GM19328 (cell line): ENCODE measurements around the gene VSTM5.
"Not testable (repeated sequence)": the region's sequence is repeated elsewhere in the genome, so short reads cannot be mapped to it uniquely, and the experiment has no call there.

Experiments
- ATAC-seq: cut with Tn5 transposase; IDR thresholded peaks from one replicate; pipeline ENCODE4 v1.9.1; 2021; ENCODE audit warnings: mild to moderate bottlenecking, moderate library complexity; ENCODE audit not compliant: unreplicated experiment

VSTM5 gene, protein sequence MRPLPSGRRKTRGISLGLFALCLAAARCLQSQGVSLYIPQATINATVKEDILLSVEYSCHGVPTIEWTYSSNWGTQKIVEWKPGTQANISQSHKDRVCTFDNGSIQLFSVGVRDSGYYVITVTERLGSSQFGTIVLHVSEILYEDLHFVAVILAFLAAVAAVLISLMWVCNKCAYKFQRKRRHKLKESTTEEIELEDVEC

DNA sequence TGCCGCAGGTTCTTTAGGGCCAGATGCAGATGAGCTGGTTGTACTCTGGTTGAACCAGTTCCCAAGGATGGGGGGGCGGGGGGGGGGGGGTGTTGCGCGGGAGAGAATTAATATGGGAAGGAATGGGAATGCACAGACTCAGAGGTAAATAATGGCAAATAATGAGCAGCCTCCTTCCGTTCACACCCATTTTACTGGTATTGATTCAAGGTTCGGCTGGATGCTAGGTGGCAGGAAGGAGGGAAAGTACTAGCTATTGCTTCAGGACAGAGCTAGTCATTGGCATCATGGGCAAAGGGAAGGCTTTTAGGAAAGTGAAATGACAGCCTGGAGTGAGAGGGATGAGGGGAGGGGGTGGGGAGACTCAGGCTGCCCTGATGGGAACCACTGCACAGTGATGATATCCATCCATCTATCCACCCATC is at the start of gene VSTM5:
Gene VSTM5, minus strand, starts transcription at position 25 of the 425 bp plus-strand sequence. CDS start 116 bp downstream, outside the sequence.
- no peak for ATAC-seq

DNA sequence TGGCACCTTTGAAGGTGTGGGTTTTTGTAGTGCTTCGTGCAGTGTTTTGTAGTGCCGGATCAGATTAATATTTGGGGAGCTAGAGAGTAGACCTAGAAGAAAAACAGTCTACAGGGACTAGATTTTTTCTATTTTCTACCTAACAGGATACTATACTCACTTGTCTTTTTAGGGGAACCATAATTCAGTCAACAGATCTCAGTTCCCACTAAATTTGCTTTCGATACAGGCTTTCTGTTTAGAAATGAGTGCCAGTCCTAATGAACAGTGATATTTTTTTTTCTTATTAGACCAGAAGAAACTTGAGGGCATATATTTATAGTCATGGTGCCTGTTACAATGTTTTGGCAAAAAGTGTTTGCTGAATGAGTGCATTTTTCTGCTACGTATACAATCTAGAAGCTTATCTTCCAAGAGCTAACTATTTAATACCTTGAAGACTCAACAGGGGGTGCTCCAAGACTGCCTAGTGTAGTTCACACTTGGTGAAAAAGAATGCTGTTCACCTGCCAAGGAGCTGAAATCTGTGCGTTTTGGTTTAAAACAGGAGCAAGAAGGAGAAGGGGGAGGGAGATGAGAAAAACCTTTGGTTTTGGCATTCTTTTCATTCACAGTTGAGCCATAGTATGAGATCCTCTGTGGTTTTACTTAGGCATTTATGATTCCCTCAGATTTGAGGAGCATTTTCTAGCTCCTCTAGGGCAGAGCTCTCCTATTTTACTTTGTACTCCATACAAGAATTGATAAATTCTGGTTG is 44.9 kb upstream of the VSTM5 start:
- no peak for ATAC-seq

GRCh38 chr11:93890391-93891051 is 40.1 kb upstream of the VSTM5 start:
- no peak for ATAC-seq

- ATAC-seq: no peak
Observed at GRCh38 chr11:93887111-93887510, 36.7 kb upstream of the VSTM5 start.

DNA sequence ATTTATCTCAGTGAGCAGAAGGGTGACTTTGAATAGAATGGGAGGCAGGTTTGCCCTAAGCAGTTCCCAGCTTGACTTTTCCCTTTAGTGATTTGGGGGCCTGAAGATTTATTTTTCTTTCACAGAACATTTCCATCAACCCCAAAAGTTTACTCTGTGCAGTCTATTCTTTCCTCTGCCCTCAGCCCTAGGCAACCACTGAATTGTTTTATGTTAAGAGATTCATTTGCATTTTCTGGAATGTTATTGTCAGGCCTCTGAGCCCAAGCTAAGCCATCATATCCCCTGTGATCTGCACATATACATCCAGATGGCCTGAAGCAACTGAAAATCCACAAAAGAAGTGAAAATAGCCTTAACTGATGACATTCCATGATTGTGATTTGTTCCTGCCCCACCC is 28.7 kb upstream of the VSTM5 start:
- not testable (repeated sequence) for ATAC-seq

- no peak for ATAC-seq
Observed at GRCh38 chr11:93875637-93876036, 25.2 kb upstream of the VSTM5 start.

DNA sequence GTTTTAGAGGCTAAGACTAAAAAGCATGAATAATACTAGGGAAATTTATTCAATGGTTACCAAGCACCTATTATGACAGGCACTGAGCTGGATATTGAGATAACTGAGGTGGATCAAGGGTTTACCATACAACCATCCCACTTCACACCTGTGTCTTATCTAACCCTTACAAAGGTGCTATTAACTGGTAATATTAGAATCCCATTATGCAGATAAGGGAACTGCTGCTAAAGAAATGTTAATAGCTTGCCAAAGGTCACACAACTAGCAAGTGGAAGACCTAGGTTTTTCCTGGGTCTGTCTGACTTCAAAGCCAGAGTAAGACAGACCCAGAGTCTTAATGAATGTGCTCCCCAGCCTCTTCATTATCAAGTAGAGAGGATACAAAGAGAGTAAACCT is 21.1 kb upstream of the VSTM5 start:
- ATAC-seq: no peak

DNA sequence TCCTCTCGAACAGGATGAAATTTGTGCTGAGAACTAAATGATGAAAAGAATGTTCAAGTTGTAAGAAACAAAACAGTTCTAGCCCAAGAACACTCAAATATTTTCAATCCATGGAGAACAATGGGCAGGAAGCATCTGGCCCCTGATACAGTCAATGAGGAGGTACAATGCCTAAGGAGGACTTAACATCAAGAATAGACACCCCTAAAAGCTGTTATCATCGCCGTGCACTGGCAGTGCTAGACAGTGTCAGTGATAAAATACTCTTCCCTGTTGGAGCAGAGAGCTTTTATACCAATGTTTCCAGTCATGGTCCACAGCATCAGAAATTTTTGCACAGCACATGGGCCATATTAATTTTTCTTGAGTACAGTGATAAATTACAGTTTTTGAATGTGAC is 20.2 kb upstream of the VSTM5 start:
- ATAC-seq: no peak

- ATAC-seq: no peak
Observed at GRCh38 chr11:93869830-93870229, 19.4 kb upstream of the VSTM5 start.

DNA sequence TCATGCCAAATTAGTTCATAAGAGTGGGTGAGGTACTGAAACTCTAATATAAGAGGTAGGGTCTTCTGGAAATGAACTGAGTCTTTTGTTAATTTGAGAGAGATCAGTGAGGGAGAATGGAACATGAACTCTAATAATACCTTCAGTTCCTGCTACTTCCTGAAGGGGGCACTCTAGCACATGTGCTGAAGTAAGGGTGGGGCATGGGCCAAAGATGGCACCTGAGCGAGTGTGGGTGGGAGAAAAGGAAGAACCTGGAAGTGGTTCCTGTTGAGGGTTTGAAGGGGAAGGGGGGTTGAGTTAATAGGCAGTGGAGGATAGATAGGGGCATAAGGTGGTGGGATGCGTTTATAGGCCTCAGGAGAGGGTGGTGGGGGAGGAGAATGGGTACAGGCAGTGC is 18.0 kb upstream of the VSTM5 start:
- not testable (repeated sequence) for ATAC-seq

DNA sequence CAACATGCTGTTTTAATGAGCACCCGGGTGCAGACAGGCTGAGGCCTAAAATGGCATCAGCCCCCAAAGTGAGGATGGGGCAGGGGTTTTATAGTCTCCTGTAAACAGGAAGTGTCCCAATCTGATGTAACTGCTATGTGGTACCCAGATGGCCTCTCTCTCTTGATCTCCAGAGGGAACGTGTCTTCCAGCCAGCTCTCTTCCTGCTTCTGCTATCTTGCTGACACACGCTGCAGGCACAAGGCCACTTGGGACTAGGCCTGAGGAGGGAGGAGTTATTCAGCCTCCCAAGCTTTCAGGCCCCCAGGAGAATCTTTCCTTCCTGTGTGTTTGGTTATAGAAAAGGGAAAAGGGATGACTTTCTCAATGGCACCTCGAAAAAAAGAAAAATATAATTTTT is 11.4 kb upstream of the VSTM5 start:
- ATAC-seq: no peak

GRCh38 chr11:93858121-93858775 is 7.8 kb upstream of the VSTM5 start:
- no peak for ATAC-seq

DNA sequence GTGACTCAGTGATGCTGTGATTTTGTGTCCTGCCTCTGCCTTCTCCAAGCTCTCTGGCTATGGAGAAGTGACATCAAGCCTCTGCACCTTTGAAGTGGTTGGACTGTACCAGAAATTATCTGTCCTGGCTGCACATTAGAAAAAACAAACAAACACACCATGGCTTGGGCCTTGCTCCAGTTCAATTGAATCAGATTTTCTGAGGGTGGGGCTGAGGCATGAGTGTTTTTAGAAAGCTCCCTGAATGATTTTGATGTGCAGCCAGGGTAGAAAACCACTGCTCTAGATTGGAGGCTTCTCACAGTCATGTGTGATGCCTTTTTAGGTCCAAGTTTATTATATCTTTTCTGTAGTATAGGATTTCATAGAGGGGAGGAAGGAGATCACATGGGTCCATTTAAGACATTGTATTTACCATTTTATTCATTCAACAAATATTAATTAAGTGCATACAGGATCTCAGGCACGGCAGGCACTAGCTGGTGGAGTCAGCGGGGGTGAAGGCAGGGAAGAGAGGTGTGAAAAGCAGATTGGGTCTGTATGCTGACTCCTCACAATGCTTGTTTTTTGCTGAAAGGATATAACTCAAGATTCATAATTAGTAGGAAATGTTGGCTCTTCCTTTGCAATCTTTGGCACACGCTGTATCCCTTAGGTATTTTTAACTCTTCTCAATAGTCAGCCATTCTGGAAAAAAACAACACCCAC is 7.1 kb upstream of the VSTM5 start:
- ATAC-seq: no peak

- no peak for ATAC-seq
Observed at GRCh38 chr11:93852242-93852641, 1.8 kb upstream of the VSTM5 start.

DNA sequence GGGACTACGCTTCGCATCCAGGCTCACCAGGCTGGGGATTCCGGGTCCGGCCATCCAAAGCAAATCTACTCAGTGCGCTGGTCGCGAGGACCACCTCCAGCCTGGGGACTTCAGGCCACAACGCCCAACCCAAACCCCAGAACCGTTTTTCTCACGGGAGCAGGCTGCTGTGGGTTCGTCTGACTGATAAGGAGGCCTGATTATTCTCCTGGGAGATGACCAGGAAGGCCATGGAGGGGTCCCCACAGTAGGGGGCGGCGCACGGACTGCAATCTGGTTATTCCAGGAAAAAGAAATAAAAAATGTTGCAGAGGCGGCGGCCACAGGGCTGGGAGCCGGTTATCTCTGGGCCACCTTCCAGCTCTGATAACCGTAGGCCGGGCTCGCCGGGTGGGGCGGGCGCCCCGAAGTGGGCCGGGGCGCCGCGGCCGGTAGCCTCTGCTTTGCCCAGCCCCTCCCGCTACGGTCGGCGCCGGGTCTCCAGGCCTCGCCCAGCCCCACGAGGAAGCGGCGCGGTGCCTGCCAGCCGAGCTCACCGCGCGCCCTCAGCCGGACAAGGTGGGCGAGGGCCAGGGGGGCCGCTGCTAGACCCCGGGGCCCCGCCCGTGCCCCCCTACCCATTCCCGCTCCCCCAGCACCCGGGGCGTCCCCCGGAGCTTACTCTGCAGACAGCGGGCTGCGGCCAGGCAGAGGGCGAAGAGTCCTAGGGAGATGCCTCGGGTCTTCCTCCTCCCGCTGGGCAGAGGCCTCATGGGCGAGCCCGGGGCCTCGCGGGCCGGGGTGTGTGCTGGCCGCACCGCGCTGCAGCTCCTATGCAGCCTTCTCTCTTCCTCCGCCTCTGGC is 446 bp downstream of the VSTM5 start:
- no peak for ATAC-seq

DNA sequence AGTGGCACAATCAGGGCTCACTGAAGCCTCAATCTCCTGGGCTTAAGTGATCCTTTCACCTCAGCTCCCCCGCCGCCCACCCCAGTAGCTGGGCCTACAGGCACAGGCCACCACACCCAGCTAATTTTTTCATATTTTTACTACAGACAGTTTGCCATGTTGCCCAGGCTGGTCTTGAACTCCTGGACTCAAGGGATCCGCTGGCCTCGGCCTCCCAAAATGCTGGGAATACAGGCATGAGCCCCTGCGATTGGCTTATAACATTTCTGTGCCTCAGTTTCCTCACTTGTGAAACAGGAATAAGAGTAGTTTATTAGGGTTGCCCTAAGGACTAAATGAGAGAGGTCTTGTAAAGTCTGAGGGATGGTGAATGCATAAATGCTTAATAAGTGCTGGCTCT is 1.2 kb downstream of the VSTM5 start:
- ATAC-seq: no peak

GRCh38 chr11:93846411-93846810 is 4.0 kb downstream of the VSTM5 start:
- ATAC-seq: no peak

DNA sequence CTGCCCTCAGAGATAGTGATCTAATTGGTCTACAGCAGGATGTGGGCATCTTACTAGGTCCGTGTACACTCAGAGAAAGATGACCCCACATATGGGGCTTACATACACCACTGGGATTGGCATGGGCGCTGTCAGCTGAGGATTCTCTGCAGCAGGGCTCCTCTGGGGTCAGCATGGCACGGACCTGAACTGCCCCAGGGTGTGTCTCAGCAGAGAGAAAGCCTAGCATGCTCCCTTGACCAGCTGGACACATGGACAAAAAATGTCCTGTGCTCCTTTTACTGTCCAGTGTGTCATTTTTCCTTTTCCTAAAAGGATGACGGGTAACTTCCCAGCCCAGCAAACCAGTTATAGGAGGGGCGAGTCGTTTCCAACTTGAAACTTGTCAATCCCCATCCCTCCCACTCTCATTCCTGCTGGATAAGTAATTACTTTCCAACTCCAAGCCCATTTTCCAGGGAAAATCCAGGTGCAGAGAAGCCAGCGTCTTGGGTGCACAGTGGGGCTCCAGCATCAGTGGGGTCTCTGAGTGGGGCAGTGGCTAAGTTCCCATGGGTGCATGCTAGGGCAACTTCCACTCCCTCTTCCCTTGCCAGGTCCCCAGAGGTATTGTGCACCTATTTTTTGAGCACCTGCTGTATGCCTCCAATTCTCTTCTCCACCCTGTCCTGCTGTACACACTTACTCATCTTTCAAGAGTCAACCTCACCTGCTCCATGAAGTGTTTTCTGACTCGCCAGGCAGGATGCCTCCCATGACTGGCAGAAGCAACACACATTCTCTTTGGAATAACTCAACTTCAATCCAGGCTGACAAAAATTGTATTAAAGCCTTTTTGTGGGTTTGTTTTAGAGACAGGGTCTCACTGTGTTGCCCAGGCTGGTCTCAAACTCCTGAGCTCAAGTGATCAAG is 5.0 kb downstream of the VSTM5 start:
- no peak for ATAC-seq

DNA sequence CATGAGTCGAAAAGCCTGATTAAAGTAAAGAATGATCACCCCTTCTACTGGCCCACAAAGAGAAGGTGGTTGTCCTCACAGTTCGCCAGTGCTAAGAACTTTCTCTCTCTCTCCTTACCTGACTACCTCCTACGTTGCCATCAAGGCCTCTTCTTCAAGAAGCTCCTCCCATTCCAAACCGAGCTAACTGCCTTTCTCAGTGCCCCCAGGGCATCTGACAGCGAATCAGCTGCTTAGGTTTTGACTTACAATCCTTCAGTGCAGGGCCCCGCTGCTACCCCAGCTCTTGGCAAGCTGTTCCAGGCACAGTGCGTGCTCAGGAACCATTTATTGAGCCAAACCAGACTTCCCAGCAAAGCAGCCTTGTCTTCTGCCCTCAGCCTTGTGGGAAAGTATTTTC is 5.8 kb downstream of the VSTM5 start:
- ATAC-seq: no peak
